ENCODE data around the gene CENPB.
A peak's percentile ranks its signal among the peaks of the same experiment; 100 is the strongest.

Gene CENPB

GRCh38 chr20:3744806-3745685 is 41.5 kb downstream of the CENPB start:
- H3K4me1 Mint-ChIP-seq (ENCODE audit: low read depth) = peaks cover 7% of the 10 kb centered on the region

DNA sequence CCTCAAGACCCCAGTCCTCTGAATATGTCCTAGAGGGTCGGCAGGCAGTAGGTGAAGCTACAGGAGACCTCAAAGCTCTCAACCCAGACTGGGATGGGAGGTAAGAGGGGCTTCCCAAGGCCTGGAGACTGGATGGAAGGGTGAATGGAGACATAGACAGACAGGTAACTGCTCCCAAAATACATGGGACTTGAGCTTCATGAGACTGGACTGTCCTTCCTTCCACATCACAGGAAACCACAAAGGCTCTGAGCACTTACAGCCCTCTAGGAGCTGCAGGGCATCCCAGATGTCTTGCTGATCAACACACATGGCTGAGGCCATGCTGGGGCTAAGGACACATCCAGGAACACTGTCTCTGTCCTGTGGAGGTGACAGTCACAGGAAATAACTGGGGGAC is 42.5 kb downstream of the CENPB start:
- no peaks in the 10 kb centered on the region for H3K36me3 Mint-ChIP-seq (ENCODE audit: low read depth)
- H3K9me3 Mint-ChIP-seq = no peaks in the 10 kb centered on the region
- H3K27me3 Mint-ChIP-seq (ENCODE audit: low read depth) = peaks cover 8% of the 10 kb centered on the region
- H3K4me3 Mint-ChIP-seq = no peak overlapping the region
- H3K27ac Mint-ChIP-seq = no peak overlapping the region
- peaks cover 7% of the 10 kb centered on the region for H3K4me1 Mint-ChIP-seq (ENCODE audit: low read depth)

More at GRCh38 chr20:3744806-3745685, 41.5 kb downstream of the CENPB start:
- Mint-ChIP-seq H3K4me3 (peak overlapping the region; percentile 65), H3K36me3 (ENCODE audit: low read depth) (no peaks in the 10 kb centered on the region), H3K27ac (no peak overlapping the region), H3K27me3 (ENCODE audit: low read depth) (peaks cover 8% of the 10 kb centered on the region), H3K9me3 (no peaks in the 10 kb centered on the region)

DNA sequence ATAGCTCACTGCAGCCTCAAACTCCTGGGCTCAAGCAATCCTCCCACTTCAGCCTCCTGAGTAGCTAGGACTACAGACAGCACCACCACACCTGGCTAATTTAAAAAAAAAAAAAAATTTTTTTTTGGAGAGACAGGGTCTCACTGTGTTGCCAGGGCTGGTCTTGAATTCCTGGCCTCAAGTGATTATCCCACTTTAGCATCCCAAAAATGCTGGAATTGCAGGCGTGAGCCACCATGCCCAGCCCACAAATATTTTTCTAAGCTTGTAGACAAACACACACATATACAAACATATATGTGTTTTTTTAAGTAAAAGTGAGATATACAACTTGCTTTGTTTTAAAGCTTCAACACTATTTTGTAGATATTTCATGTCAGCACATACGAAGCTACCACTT is 43.3 kb downstream of the CENPB start:
- H3K4me3 Mint-ChIP-seq = no peak overlapping the region
- H3K27ac Mint-ChIP-seq = no peak overlapping the region
- no peaks in the 10 kb centered on the region for H3K9me3 Mint-ChIP-seq
- H3K27me3 Mint-ChIP-seq (ENCODE audit: low read depth) = peaks cover 9% of the 10 kb centered on the region
- no peaks in the 10 kb centered on the region for H3K36me3 Mint-ChIP-seq (ENCODE audit: low read depth)
- H3K4me1 Mint-ChIP-seq (ENCODE audit: low read depth) = peaks cover 7% of the 10 kb centered on the region

GRCh38 chr20:3741836-3742458 is 44.6 kb downstream of the CENPB start:
- Mint-ChIP-seq H3K27ac (no peak overlapping the region), H3K9me3 (no peaks in the 10 kb centered on the region)

GRCh38 chr20:3740615-3741301 is 45.8 kb downstream of the CENPB start:
- Mint-ChIP-seq H3K27ac (no peak overlapping the region), H3K27me3 (ENCODE audit: low read depth) (peaks cover 22% of the 10 kb centered on the region), H3K9me3 (no peaks in the 10 kb centered on the region), H3K4me1 (ENCODE audit: low read depth) (peaks cover 7% of the 10 kb centered on the region), H3K4me3 (no peak overlapping the region), H3K36me3 (ENCODE audit: low read depth) (no peaks in the 10 kb centered on the region)

More at GRCh38 chr20:3741836-3742458, 44.6 kb downstream of the CENPB start:
- Mint-ChIP-seq H3K27me3 (ENCODE audit: low read depth) (peaks cover 16% of the 10 kb centered on the region), H3K4me3 (no peak overlapping the region), H3K36me3 (ENCODE audit: low read depth) (no peaks in the 10 kb centered on the region), H3K4me1 (ENCODE audit: low read depth) (peaks cover 7% of the 10 kb centered on the region)

GRCh38 chr20:3739926-3740451 is 46.6 kb downstream of the CENPB start:
- peaks cover 27% of the 10 kb centered on the region for H3K27me3 Mint-ChIP-seq (ENCODE audit: low read depth)
- H3K36me3 Mint-ChIP-seq (ENCODE audit: low read depth) = no peaks in the 10 kb centered on the region
- H3K4me1 Mint-ChIP-seq (ENCODE audit: low read depth) = peaks cover 5% of the 10 kb centered on the region
- no peaks in the 10 kb centered on the region for H3K9me3 Mint-ChIP-seq
- H3K4me3 Mint-ChIP-seq = no peak overlapping the region
- no peak overlapping the region for H3K27ac Mint-ChIP-seq

DNA sequence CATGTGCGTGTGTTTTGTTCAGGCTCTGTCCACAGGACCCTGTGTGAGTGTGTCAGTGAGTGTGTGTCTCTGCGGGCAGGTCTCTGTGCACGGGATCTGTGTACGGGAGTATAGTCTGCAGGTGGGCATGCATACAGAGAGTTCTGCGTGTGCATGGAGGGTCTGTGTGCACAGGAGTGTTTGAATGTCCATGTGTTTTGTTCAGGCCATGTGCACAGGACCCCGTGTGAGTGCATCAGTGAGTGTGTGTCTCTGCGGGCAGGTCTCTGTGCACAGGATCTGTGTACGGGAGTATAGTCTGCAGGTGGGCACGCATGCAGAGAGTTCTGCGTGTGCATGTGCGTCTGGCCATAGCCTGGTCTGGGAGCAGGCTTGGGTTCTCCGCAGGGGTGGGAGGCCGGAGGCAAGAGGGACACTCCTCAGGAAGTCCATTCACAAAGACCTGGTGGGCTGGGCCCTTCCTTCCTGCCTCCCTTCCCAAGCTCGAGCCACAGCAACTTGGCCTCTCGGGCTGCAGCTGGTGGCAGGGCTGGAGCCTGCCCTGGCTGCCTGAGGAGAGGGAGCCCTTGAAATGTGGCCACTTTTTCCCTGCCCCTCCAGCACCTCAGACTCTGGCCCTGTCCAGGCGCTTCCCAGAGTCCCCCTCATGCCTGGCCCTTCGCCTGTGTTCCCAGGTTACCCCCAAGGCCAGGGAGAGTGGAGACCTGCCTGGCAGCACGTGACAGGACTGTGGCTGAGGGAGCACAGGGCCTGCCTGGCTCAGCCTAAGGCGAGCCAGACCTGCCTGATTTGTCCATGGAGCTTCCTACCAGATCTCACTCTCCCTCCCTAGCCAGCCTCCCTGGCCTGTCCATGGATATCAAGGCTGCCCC is 47.2 kb downstream of the CENPB start:
- Mint-ChIP-seq H3K36me3 (ENCODE audit: low read depth) (no peaks in the 10 kb centered on the region), H3K27ac (no peak overlapping the region), H3K27me3 (ENCODE audit: low read depth) (peaks cover 25% of the 10 kb centered on the region), H3K4me3 (no peak overlapping the region), H3K9me3 (no peaks in the 10 kb centered on the region), H3K4me1 (ENCODE audit: low read depth) (no peaks in the 10 kb centered on the region)

DNA sequence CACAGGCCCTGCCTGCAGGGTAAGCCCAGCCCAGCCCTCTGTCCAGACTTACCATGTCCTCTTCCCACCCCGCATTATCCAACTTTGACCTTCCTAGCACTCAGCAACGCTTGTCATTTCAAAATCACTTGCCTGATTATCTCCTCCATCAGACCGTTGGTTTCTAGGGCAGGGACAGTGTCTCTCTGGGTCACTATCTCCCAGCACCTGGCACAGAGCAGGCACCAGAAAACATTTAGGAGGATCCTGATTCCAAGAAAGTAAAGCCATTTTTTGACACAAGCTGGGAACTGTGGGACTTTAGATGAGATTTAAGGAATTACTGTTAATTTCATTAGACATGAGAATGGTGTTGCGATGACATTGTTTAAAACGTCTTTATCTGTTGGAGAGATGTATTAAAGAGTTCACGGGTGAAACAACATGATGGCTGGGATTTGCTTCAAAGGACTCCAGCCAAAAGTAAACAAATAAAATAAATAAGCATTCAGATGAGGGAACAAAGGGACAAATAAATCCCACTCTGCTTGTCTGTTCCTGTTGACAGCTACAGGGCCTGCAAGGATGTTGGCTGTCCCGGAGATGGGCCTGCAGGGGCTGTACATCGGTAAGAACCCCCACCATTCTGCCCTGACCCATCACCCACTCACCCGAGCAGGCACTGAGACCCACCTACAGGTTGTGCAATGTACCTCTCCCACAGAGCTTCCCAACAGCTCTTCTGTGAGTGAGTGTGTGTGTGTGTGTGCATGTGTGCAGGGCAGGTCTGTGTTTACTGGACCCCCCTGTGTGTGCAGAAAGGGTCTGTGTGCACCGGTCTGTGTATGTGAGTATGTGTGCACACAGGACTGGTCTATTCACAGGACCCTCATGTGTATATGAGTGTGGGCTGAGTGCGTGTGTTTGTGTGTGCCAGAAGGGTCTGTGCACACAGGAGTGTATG is 48.2 kb downstream of the CENPB start:
- Mint-ChIP-seq H3K9me3 (no peaks in the 10 kb centered on the region), H3K4me1 (ENCODE audit: low read depth) (no peaks in the 10 kb centered on the region), H3K27ac (no peak overlapping the region), H3K4me3 (no peak overlapping the region), H3K36me3 (ENCODE audit: low read depth) (no peaks in the 10 kb centered on the region), H3K27me3 (ENCODE audit: low read depth) (peaks cover 32% of the 10 kb centered on the region)

- H3K36me3 Mint-ChIP-seq (ENCODE audit: low read depth) = no peaks in the 10 kb centered on the region
- no peak overlapping the region for H3K27ac Mint-ChIP-seq
- H3K4me1 Mint-ChIP-seq (ENCODE audit: low read depth) = no peaks in the 10 kb centered on the region
- no peak overlapping the region for H3K4me3 Mint-ChIP-seq
- peaks cover 51% of the 10 kb centered on the region for H3K27me3 Mint-ChIP-seq (ENCODE audit: low read depth)
- H3K9me3 Mint-ChIP-seq = no peaks in the 10 kb centered on the region
These were observed 50.8 kb downstream of the CENPB start for GRCh38 chr20:3735768-3736167.

DNA sequence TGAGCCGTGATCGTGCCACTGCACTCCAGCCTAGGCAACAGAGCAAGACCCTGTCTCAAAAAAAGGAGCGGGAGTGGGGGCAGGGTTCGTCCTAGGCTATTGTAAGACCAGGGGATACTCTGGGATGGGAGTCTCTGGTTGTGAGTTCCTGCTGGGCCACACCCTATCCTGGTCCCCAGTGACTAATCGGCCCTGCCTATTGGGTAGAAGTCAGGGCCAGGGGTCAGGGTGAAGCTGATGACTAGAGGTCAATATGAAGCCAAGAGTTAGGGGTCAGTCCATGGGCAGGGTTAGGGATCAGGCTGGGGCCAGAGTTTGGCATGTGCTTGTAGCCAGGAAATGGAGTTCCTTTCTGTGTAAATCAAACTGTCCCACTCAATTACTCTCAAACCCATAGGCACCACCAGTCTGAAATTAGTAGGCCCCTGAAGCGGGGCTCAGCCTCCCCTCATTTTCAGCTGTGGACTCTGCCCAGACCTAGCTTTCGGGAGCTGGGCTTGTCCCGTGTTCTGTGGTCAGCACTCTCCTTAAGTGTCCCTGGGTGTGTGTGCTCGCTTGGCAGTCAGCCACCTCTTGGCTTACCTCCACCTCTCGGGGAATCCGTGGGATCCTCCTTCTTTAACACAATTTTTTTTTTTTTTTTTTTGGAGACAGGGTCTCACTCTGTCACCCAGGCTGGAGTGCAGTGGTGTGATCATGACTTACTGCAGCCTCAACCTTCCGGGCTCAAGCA is 52.3 kb downstream of the CENPB start:
- Mint-ChIP-seq H3K4me3 (no peak overlapping the region), H3K36me3 (ENCODE audit: low read depth) (no peaks in the 10 kb centered on the region), H3K4me1 (ENCODE audit: low read depth) (peaks cover 4% of the 10 kb centered on the region), H3K27ac (no peak overlapping the region), H3K27me3 (ENCODE audit: low read depth) (peaks cover 58% of the 10 kb centered on the region), H3K9me3 (no peaks in the 10 kb centered on the region)
